Measurements from ENCODE around the gene SEL1L3. TPM values are rescaled to one million over a fixed set of nuclear protein-coding genes. Genes with fewer than 3 reads are reported as not detected.

Gene SEL1L3
- total RNA-seq, 2 donors from 2014 or later: 14.9 to 24.5 TPM

GRCh38 chr4:25803720-25804225 lies 59.0 kb downstream of the SEL1L3 start:
- Mint-ChIP-seq H3K27ac (no peak overlapping the region), H3K27me3 (ENCODE audit: insufficient read depth) (peaks cover 49% of the 10 kb centered on the region), H3K4me1 (peaks cover 7% of the 10 kb centered on the region), H3K4me3 (no peak overlapping the region), H3K36me3 (ENCODE audit: low read depth) (no peaks in the 10 kb centered on the region), H3K9me3 (no peaks in the 10 kb centered on the region)
- TF ChIP-seq CTCF (conservative IDR thresholded peaks at IDR 0.05): peak; percentile 33
- no peak overlapping the region for H3K27ac ChIP-seq (ENCODE audit: low read depth, low read length)
- no peaks in the 10 kb centered on the region for H3K9me3 ChIP-seq (ENCODE audit: control insufficient read depth, low read length)
- no peak for DNase-seq
- no peak overlapping the region for H3K4me3 ChIP-seq (ENCODE audit: low read length)
- H3K36me3 ChIP-seq (ENCODE audit: control insufficient read depth, insufficient read depth, low read length): no peaks in the 10 kb centered on the region
- WGBS, 2 experiments (ENCODE audit: insufficient coverage in 1 of 2, insufficient read length in 1 of 2): 89% methylated on average over 3 of the region's 3 CpGs
- H3K27me3 ChIP-seq (ENCODE audit: control insufficient read depth, insufficient read depth, low read length, poor library complexity, severe bottlenecking): no peaks in the 10 kb centered on the region
- no peak overlapping the region for H3K9ac ChIP-seq (ENCODE audit: extremely low read depth, low read length, poor library complexity, severe bottlenecking)
- H3K4me1 ChIP-seq (ENCODE audit: control insufficient read depth, insufficient read depth, low read length): no peaks in the 10 kb centered on the region

DNA sequence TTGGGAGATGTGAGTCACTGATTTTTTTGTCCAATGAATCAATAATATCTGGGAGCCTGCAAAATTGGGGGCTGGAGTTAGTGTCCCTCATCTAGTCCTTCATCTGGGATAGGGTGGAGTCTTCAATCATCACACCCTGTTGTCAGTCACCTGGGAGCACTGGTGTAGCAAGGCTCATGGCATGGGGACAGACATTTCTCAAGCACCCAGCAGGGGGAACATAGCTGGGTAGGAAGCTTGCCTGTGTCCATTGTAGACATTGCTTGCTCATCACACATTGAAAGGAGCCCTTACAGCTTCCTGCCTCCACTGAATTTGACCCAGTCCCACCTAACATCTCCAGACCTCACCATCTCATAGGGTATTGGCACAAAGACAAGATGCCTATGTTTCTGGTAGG lies 61.2 kb downstream of the SEL1L3 start:
- Mint-ChIP-seq H3K4me3 (no peak overlapping the region), H3K27me3 (ENCODE audit: insufficient read depth) (peaks cover 31% of the 10 kb centered on the region), H3K9me3 (no peaks in the 10 kb centered on the region), H3K36me3 (ENCODE audit: low read depth) (peaks cover 2% of the 10 kb centered on the region), H3K27ac (no peak overlapping the region), H3K4me1 (no peaks in the 10 kb centered on the region)
- TF ChIP-seq CTCF (conservative IDR thresholded peaks at IDR 0.05): peak; percentile 21
- H3K27ac ChIP-seq (ENCODE audit: low read depth, low read length): no peak overlapping the region
- H3K4me1 ChIP-seq (ENCODE audit: control insufficient read depth, insufficient read depth, low read length): no peaks in the 10 kb centered on the region
- H3K36me3 ChIP-seq (ENCODE audit: control insufficient read depth, insufficient read depth, low read length): no peaks in the 10 kb centered on the region
- peak; percentile 38 for DNase-seq
- no peaks in the 10 kb centered on the region for H3K9me3 ChIP-seq (ENCODE audit: control insufficient read depth, low read length)
- no peaks in the 10 kb centered on the region for H3K27me3 ChIP-seq (ENCODE audit: control insufficient read depth, insufficient read depth, low read length, poor library complexity, severe bottlenecking)
- H3K4me3 ChIP-seq (ENCODE audit: low read length): no peak overlapping the region
- no peak overlapping the region for H3K9ac ChIP-seq (ENCODE audit: extremely low read depth, low read length, poor library complexity, severe bottlenecking)

GRCh38 chr4:25800245-25800644 lies 62.5 kb downstream of the SEL1L3 start:
- Mint-ChIP-seq H3K4me3 (no peak overlapping the region), H3K36me3 (ENCODE audit: low read depth) (peaks cover 2% of the 10 kb centered on the region), H3K27ac (no peak overlapping the region), H3K27me3 (ENCODE audit: insufficient read depth) (peaks cover 22% of the 10 kb centered on the region), H3K9me3 (no peaks in the 10 kb centered on the region), H3K4me1 (peaks cover 8% of the 10 kb centered on the region)
- no peak for TF ChIP-seq CTCF (conservative IDR thresholded peaks at IDR 0.05)
- H3K9ac ChIP-seq (ENCODE audit: extremely low read depth, low read length, poor library complexity, severe bottlenecking): no peak overlapping the region
- no peak overlapping the region for H3K27ac ChIP-seq (ENCODE audit: low read depth, low read length)
- H3K36me3 ChIP-seq (ENCODE audit: control insufficient read depth, insufficient read depth, low read length): no peaks in the 10 kb centered on the region
- 86 to 96% methylated on average over 1 to 2 of the region's 2 CpGs for WGBS, 2 experiments (ENCODE audit: insufficient coverage in 1 of 2, insufficient read length in 1 of 2)
- no peak for DNase-seq
- no peak overlapping the region for H3K4me3 ChIP-seq (ENCODE audit: low read length)
- H3K9me3 ChIP-seq (ENCODE audit: control insufficient read depth, low read length): no peaks in the 10 kb centered on the region
- H3K4me1 ChIP-seq (ENCODE audit: control insufficient read depth, insufficient read depth, low read length): no peaks in the 10 kb centered on the region
- no peaks in the 10 kb centered on the region for H3K27me3 ChIP-seq (ENCODE audit: control insufficient read depth, insufficient read depth, low read length, poor library complexity, severe bottlenecking)

All from endodermal cell (in vitro differentiated cells).